Measurements from ENCODE around the gene LIMS1.

DNA sequence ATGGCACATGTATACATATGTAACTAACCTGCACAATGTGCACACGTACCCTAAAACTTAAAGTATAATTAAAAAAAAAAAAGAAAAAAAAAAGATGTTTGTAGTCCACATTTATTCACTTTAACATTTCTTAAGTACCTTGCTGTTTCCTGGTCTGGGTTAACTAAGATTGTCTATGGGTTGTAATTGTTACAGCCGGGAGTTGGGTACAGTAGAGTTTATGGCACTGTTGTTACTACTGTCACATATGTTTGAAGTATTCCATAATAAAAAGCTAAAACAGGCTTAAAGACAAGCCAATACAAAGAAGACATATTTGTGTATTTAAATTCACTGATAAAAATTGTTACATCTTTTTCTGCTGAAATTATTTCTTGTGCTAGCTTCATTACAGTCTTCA, 49.0 kb upstream of the LIMS1 start:
- no peak for TF ChIP-seq EZH2 (IDR thresholded peaks at IDR 0.05; ENCODE audit: borderline replicate concordance, insufficient read depth, low read depth, low read length, poor library complexity, severe bottlenecking)
- TF ChIP-seq, protein P1, sequence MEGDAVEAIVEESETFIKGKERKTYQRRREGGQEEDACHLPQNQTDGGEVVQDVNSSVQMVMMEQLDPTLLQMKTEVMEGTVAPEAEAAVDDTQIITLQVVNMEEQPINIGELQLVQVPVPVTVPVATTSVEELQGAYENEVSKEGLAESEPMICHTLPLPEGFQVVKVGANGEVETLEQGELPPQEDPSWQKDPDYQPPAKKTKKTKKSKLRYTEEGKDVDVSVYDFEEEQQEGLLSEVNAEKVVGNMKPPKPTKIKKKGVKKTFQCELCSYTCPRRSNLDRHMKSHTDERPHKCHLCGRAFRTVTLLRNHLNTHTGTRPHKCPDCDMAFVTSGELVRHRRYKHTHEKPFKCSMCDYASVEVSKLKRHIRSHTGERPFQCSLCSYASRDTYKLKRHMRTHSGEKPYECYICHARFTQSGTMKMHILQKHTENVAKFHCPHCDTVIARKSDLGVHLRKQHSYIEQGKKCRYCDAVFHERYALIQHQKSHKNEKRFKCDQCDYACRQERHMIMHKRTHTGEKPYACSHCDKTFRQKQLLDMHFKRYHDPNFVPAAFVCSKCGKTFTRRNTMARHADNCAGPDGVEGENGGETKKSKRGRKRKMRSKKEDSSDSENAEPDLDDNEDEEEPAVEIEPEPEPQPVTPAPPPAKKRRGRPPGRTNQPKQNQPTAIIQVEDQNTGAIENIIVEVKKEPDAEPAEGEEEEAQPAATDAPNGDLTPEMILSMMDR (IDR thresholded peaks at IDR 0.05), result no peak

Data from B cell (primary cell).